Measurements from ENCODE around the gene RHBG.

RHBG gene

DNA sequence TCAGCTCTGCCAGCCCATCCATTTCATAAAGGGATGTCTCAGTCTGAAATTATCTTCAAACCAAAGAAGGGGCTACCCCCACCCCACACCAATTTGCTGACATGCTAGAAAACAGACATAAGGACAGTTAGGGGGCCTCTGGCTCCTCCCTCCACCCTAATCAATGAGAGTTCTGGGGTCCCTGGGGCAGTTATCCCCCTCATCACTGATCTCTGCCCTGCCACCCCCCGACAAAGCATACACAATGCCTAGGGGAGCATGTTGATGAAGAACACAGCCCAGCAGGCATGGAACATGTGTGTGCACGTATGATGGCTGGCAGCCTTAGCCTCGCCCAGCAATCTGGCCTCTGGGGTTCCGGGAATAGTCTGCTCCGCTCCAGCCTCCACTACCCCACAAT lies 58.9 kb downstream of the RHBG start:
- no peak for ATAC-seq
- no peak for TF ChIP-seq PPARA (CRISPR knock-in tag; IDR thresholded peaks at IDR 0.05; ENCODE audit: borderline replicate concordance)

GRCh38 chr1:156428746-156429288 lies 59.8 kb downstream of the RHBG start:
- TF ChIP-seq TSHZ2 (CRISPR knock-in tag; IDR thresholded peaks at IDR 0.05) (no peak), PPARA (CRISPR knock-in tag; IDR thresholded peaks at IDR 0.05; ENCODE audit: borderline replicate concordance) (no peak), ESRRG (CRISPR knock-in tag; IDR thresholded peaks at IDR 0.05) (no peak), TCF4 (CRISPR knock-in tag; IDR thresholded peaks at IDR 0.05; ENCODE audit: borderline replicate concordance) (no peak), ZFP3 (CRISPR knock-in tag; IDR thresholded peaks at IDR 0.05) (no peak), TOX (CRISPR knock-in tag; IDR thresholded peaks at IDR 0.05; ENCODE audit: borderline replicate concordance) (no peak), POU6F1 (CRISPR knock-in tag; IDR thresholded peaks at IDR 0.05; ENCODE audit: borderline replicate concordance, low read depth) (no peak), ISL1 (CRISPR knock-in tag; IDR thresholded peaks at IDR 0.05) (no peak), OSR1 (CRISPR knock-in tag; IDR thresholded peaks at IDR 0.05) (no peak), ZNF565 (CRISPR knock-in tag; conservative IDR thresholded peaks at IDR 0.05; ENCODE audit: low read depth) (no peak), RARB (CRISPR knock-in tag; IDR thresholded peaks at IDR 0.05) (no peak), GLIS3 (CRISPR knock-in tag; IDR thresholded peaks at IDR 0.05) (no peak), SNAI2 (CRISPR knock-in tag; IDR thresholded peaks at IDR 0.05) (no peak), CSDC2 (CRISPR knock-in tag; IDR thresholded peaks at IDR 0.05) (no peak), ZNF70 (CRISPR knock-in tag; IDR thresholded peaks at IDR 0.05) (no peak), ZC3H10 (CRISPR knock-in tag; IDR thresholded peaks at IDR 0.05) (no peak)
- TF ChIP-seq, protein P1, sequence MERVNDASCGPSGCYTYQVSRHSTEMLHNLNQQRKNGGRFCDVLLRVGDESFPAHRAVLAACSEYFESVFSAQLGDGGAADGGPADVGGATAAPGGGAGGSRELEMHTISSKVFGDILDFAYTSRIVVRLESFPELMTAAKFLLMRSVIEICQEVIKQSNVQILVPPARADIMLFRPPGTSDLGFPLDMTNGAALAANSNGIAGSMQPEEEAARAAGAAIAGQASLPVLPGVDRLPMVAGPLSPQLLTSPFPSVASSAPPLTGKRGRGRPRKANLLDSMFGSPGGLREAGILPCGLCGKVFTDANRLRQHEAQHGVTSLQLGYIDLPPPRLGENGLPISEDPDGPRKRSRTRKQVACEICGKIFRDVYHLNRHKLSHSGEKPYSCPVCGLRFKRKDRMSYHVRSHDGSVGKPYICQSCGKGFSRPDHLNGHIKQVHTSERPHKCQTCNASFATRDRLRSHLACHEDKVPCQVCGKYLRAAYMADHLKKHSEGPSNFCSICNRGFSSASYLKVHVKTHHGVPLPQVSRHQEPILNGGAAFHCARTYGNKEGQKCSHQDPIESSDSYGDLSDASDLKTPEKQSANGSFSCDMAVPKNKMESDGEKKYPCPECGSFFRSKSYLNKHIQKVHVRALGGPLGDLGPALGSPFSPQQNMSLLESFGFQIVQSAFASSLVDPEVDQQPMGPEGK (CRISPR knock-in tag; IDR thresholded peaks at IDR 0.05; ENCODE audit: borderline replicate concordance), result no peak
- TF ChIP-seq, protein P2, sequence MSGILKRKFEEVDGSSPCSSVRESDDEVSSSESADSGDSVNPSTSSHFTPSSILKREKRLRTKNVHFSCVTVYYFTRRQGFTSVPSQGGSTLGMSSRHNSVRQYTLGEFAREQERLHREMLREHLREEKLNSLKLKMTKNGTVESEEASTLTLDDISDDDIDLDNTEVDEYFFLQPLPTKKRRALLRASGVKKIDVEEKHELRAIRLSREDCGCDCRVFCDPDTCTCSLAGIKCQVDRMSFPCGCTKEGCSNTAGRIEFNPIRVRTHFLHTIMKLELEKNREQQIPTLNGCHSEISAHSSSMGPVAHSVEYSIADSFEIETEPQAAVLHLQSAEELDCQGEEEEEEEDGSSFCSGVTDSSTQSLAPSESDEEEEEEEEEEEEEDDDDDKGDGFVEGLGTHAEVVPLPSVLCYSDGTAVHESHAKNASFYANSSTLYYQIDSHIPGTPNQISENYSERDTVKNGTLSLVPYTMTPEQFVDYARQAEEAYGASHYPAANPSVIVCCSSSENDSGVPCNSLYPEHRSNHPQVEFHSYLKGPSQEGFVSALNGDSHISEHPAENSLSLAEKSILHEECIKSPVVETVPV (CRISPR knock-in tag; IDR thresholded peaks at IDR 0.05), result no peak
- no peak for ATAC-seq

- TF ChIP-seq, protein P1 (CRISPR knock-in tag; IDR thresholded peaks at IDR 0.05; ENCODE audit: borderline replicate concordance), result no peak
- ATAC-seq, result no peak
Measured at GRCh38 chr1:156429313-156430060, 60.5 kb downstream of the RHBG start.

Data from SK-N-SH treated with all-trans-retinoic acid at 6 μM for 48 hours (cell line).